ENCODE results near the gene LRRN4.

The LRRN4 gene

DNA sequence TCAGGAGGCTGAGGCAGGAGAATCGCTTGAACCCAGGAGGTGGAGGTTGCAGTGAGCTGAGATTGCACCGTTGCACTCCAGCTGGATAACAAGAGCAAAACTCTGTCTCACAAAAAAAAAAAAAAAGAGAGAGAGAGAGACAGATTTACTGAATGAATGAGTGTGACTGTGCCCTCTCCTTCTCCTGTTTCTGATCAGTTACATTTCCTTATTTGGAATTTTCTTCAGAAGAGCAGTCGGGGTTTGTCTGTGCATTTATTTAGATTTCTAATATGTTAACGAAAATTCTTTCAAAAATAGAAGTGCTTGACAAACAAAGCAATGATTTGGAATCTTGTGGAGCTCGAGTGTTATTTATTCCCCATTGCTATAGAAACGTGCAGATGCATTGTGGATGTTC, 6.4 kb upstream of the LRRN4 start:
- Histone ChIP-seq H3K4me1 (ENCODE audit: control insufficient read depth, low read depth, low read length) (peaks cover 6% of the 10 kb centered on the region), H2BK5ac (ENCODE audit: low read length) (no peak overlapping the region), H2BK15ac (replicated peaks; ENCODE audit: low read depth) (no peak overlapping the region), H3K36me3 (ENCODE audit: control insufficient read depth, insufficient read depth, low read length) (no peaks in the 10 kb centered on the region), H2BK120ac (ENCODE audit: low read depth, low read length) (no peak overlapping the region), H3K18ac (ENCODE audit: low read length) (no peak overlapping the region), H4K5ac (ENCODE audit: low read length) (no peak overlapping the region), H3K79me2 (ENCODE audit: control insufficient read depth, insufficient read depth, low read length) (no peaks in the 10 kb centered on the region), H3K79me1 (ENCODE audit: low read length) (no peaks in the 10 kb centered on the region), H3K56ac (ENCODE audit: low read length) (no peak overlapping the region), H2AK5ac (ENCODE audit: low read length) (no peak overlapping the region), H4K8ac (ENCODE audit: low read depth, low read length) (no peak overlapping the region), H3K4me2 (ENCODE audit: low read length) (no peak overlapping the region), H3K23ac (ENCODE audit: low read length) (no peak overlapping the region), H3K4me3 (ENCODE audit: low read length) (no peak overlapping the region), H3K27me3 (ENCODE audit: insufficient read depth, low read length, poor library complexity) (no peaks in the 10 kb centered on the region), H3K27ac (ENCODE audit: low read depth, low read length) (no peak overlapping the region), H3K4ac (ENCODE audit: low read depth, low read length) (no peak overlapping the region), H3K9ac (ENCODE audit: low read length) (no peak overlapping the region)
- WGBS (ENCODE audit: extremely low coverage, insufficient coverage, low lambda C conversion rate), result no CpG with 5 or more reads among the region's 6 CpGs
- DNase-seq, result no peak

- H2BK120ac ChIP-seq (ENCODE audit: low read depth, low read length), result no peak overlapping the region
- no CpG with 5 or more reads among the region's 7 CpGs for WGBS (ENCODE audit: extremely low coverage, insufficient coverage, low lambda C conversion rate)
- H3K27ac ChIP-seq (ENCODE audit: low read depth, low read length), result peak overlapping the region; percentile 14
- H2BK15ac ChIP-seq (replicated peaks; ENCODE audit: low read depth), result no peak overlapping the region
- no peak overlapping the region for H3K23ac ChIP-seq (ENCODE audit: low read length)
- no peaks in the 10 kb centered on the region for H3K36me3 ChIP-seq (ENCODE audit: control insufficient read depth, insufficient read depth, low read length)
- H4K8ac ChIP-seq (ENCODE audit: low read depth, low read length), result no peak overlapping the region
- H4K5ac ChIP-seq (ENCODE audit: low read length), result no peak overlapping the region
- no peak overlapping the region for H3K4ac ChIP-seq (ENCODE audit: low read depth, low read length)
- no peak overlapping the region for H3K9ac ChIP-seq (ENCODE audit: low read length)
- DNase-seq, result peak; percentile 42
- peaks cover 6% of the 10 kb centered on the region for H3K4me1 ChIP-seq (ENCODE audit: control insufficient read depth, low read depth, low read length)
- no peaks in the 10 kb centered on the region for H3K79me1 ChIP-seq (ENCODE audit: low read length)
- H3K4me3 ChIP-seq (ENCODE audit: low read length), result no peak overlapping the region
- H3K27me3 ChIP-seq (ENCODE audit: insufficient read depth, low read length, poor library complexity), result no peaks in the 10 kb centered on the region
- no peak overlapping the region for H3K4me2 ChIP-seq (ENCODE audit: low read length)
- H3K18ac ChIP-seq (ENCODE audit: low read length), result no peak overlapping the region
- no peaks in the 10 kb centered on the region for H3K79me2 ChIP-seq (ENCODE audit: control insufficient read depth, insufficient read depth, low read length)
- no peak overlapping the region for H3K56ac ChIP-seq (ENCODE audit: low read length)
- H2BK5ac ChIP-seq (ENCODE audit: low read length), result no peak overlapping the region
- H2AK5ac ChIP-seq (ENCODE audit: low read length), result no peak overlapping the region
Measured at GRCh38 chr20:6058684-6059295, 4.9 kb upstream of the LRRN4 start.

GRCh38 chr20:6057691-6058090, 3.8 kb upstream of the LRRN4 start:
- Histone ChIP-seq H4K8ac (ENCODE audit: low read depth, low read length) (no peak overlapping the region), H3K4me3 (ENCODE audit: low read length) (no peak overlapping the region), H2BK120ac (ENCODE audit: low read depth, low read length) (no peak overlapping the region), H3K23ac (ENCODE audit: low read length) (no peak overlapping the region), H3K4me1 (ENCODE audit: control insufficient read depth, low read depth, low read length) (peaks cover 9% of the 10 kb centered on the region), H3K4ac (ENCODE audit: low read depth, low read length) (no peak overlapping the region), H2AK5ac (ENCODE audit: low read length) (no peak overlapping the region), H3K36me3 (ENCODE audit: control insufficient read depth, insufficient read depth, low read length) (no peaks in the 10 kb centered on the region), H3K79me1 (ENCODE audit: low read length) (no peaks in the 10 kb centered on the region), H2BK15ac (replicated peaks; ENCODE audit: low read depth) (no peak overlapping the region), H3K18ac (ENCODE audit: low read length) (no peak overlapping the region), H2BK5ac (ENCODE audit: low read length) (no peak overlapping the region), H3K56ac (ENCODE audit: low read length) (no peak overlapping the region), H3K27me3 (ENCODE audit: insufficient read depth, low read length, poor library complexity) (peaks cover 3% of the 10 kb centered on the region), H3K79me2 (ENCODE audit: control insufficient read depth, insufficient read depth, low read length) (no peaks in the 10 kb centered on the region), H3K4me2 (ENCODE audit: low read length) (no peak overlapping the region), H3K9ac (ENCODE audit: low read length) (no peak overlapping the region), H3K27ac (ENCODE audit: low read depth, low read length) (no peak overlapping the region), H4K5ac (ENCODE audit: low read length) (no peak overlapping the region)
- DNase-seq, result no peak
- no CpG with 5 or more reads among the region's 2 CpGs for WGBS (ENCODE audit: extremely low coverage, insufficient coverage, low lambda C conversion rate)

DNA sequence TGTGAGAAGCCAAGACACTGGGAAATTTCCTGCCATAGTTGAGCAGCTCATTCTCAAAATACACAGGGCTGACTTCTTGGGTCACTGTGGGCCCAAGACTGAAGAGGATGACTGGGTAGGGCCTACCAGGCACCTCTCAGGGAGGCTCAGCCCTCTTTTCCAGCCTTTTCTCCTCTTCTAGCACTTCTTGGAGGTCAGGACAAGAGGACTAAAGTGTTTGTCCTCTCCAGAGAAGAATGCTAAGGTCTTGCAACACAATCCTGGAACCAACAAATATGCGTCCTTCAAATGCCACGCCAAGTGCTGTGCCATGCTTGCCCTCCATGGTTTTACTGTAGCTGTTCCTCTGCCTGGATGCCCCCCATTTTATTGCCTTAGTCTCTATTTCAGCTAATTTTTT, 3.3 kb upstream of the LRRN4 start:
- H4K8ac ChIP-seq (ENCODE audit: low read depth, low read length), result no peak overlapping the region
- H3K4me1 ChIP-seq (ENCODE audit: control insufficient read depth, low read depth, low read length), result peaks cover 9% of the 10 kb centered on the region
- peaks cover 3% of the 10 kb centered on the region for H3K27me3 ChIP-seq (ENCODE audit: insufficient read depth, low read length, poor library complexity)
- H2BK120ac ChIP-seq (ENCODE audit: low read depth, low read length), result no peak overlapping the region
- no peaks in the 10 kb centered on the region for H3K79me1 ChIP-seq (ENCODE audit: low read length)
- no peak overlapping the region for H3K56ac ChIP-seq (ENCODE audit: low read length)
- no peak overlapping the region for H4K5ac ChIP-seq (ENCODE audit: low read length)
- H2AK5ac ChIP-seq (ENCODE audit: low read length), result no peak overlapping the region
- no peak overlapping the region for H3K4me2 ChIP-seq (ENCODE audit: low read length)
- H3K79me2 ChIP-seq (ENCODE audit: control insufficient read depth, insufficient read depth, low read length), result no peaks in the 10 kb centered on the region
- H3K4ac ChIP-seq (ENCODE audit: low read depth, low read length), result no peak overlapping the region
- H2BK15ac ChIP-seq (replicated peaks; ENCODE audit: low read depth), result no peak overlapping the region
- H3K36me3 ChIP-seq (ENCODE audit: control insufficient read depth, insufficient read depth, low read length), result no peaks in the 10 kb centered on the region
- H3K18ac ChIP-seq (ENCODE audit: low read length), result no peak overlapping the region
- no peak overlapping the region for H3K9ac ChIP-seq (ENCODE audit: low read length)
- H3K27ac ChIP-seq (ENCODE audit: low read depth, low read length), result no peak overlapping the region
- no peak overlapping the region for H2BK5ac ChIP-seq (ENCODE audit: low read length)
- H3K23ac ChIP-seq (ENCODE audit: low read length), result no peak overlapping the region
- WGBS (ENCODE audit: extremely low coverage, insufficient coverage, low lambda C conversion rate), result no CpG with 5 or more reads among the region's 2 CpGs
- H3K4me3 ChIP-seq (ENCODE audit: low read length), result no peak overlapping the region
- no peak for DNase-seq

DNA sequence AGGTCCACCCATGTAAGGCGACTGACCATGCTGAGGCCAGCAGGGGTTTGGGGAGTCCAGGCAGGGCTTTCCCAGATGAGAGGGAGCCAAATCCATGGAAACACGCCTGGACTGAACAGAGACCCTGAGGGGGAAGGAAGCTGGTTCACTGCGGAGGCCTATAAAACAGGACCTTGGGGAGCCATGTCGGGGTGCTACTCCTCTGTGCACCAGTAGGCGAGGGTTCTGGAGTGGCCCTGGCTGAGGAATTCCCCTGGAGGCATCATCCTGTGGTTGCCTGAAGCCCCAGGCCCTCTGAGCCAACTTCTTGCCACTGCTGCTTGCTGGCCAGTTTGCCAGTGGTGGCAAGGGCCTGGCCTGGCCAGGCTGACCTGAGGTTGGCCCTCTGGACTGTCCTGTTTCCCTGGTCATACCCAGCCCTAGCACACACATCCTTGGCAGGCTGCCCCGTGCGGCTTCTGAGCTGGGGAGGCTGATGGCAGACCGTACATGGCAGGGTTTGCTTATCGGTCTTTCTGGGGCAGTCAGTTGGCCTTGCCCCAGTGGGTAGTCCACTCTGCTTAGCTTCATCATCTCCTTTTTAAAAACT, 2.2 kb upstream of the LRRN4 start:
- H3K4me1 ChIP-seq (ENCODE audit: control insufficient read depth, low read depth, low read length), result peaks cover 9% of the 10 kb centered on the region
- H4K8ac ChIP-seq (ENCODE audit: low read depth, low read length), result no peak overlapping the region
- peak overlapping the region; percentile 33 for H3K27ac ChIP-seq (ENCODE audit: low read depth, low read length)
- DNase-seq, result no peak
- no peak overlapping the region for H2BK120ac ChIP-seq (ENCODE audit: low read depth, low read length)
- no peak overlapping the region for H3K4me3 ChIP-seq (ENCODE audit: low read length)
- H2BK15ac ChIP-seq (replicated peaks; ENCODE audit: low read depth), result no peak overlapping the region
- WGBS (ENCODE audit: extremely low coverage, insufficient coverage, low lambda C conversion rate), result no CpG with 5 or more reads among the region's 9 CpGs
- H3K18ac ChIP-seq (ENCODE audit: low read length), result no peak overlapping the region
- peak overlapping the region; percentile 63 for H2AK5ac ChIP-seq (ENCODE audit: low read length)
- H3K79me2 ChIP-seq (ENCODE audit: control insufficient read depth, insufficient read depth, low read length), result no peaks in the 10 kb centered on the region
- no peak overlapping the region for H3K4me2 ChIP-seq (ENCODE audit: low read length)
- H3K9ac ChIP-seq (ENCODE audit: low read length), result peak overlapping the region; percentile 33
- H4K5ac ChIP-seq (ENCODE audit: low read length), result no peak overlapping the region
- no peaks in the 10 kb centered on the region for H3K79me1 ChIP-seq (ENCODE audit: low read length)
- peak overlapping the region; percentile 0 for H3K4ac ChIP-seq (ENCODE audit: low read depth, low read length)
- H3K27me3 ChIP-seq (ENCODE audit: insufficient read depth, low read length, poor library complexity), result peaks cover 12% of the 10 kb centered on the region
- H3K56ac ChIP-seq (ENCODE audit: low read length), result peak overlapping the region; percentile 68
- peak overlapping the region; percentile 85 for H3K23ac ChIP-seq (ENCODE audit: low read length)
- peak overlapping the region; percentile 74 for H2BK5ac ChIP-seq (ENCODE audit: low read length)
- no peaks in the 10 kb centered on the region for H3K36me3 ChIP-seq (ENCODE audit: control insufficient read depth, insufficient read depth, low read length)
